C1 segment of cervical spinal cord (tissue), 14 donors: ENCODE results near the gene TPST2.

Experiments used
- DNase-seq, 14 donors: peaks; one replicate each; lab custom pipeline; 2025; lab: John Stamatoyannopoulos, UW

The TPST2 gene

GRCh38 chr22:26556904-26557303, 33.0 kb downstream of the TPST2 start:
- no peak for DNase-seq

GRCh38 chr22:26555478-26555877, 34.5 kb downstream of the TPST2 start:
- DNase-seq: no peak

- no peak for DNase-seq
Observed at GRCh38 chr22:26554956-26555355, 35.0 kb downstream of the TPST2 start.

GRCh38 chr22:26553056-26553752, 36.7 kb downstream of the TPST2 start:
- no peak for DNase-seq

GRCh38 chr22:26552466-26552865, 37.5 kb downstream of the TPST2 start:
- DNase-seq: no peak

- no peak for DNase-seq
Observed at GRCh38 chr22:26551568-26551967, 38.4 kb downstream of the TPST2 start.

- peak in 10 of 14 donors; percentile 7 to 75 (median 35) for DNase-seq
Observed at GRCh38 chr22:26550498-26551033, 39.4 kb downstream of the TPST2 start.

GRCh38 chr22:26549902-26550497, 39.9 kb downstream of the TPST2 start:
- DNase-seq: no peak

- no peak for DNase-seq
Observed at GRCh38 chr22:26548984-26549383, 40.9 kb downstream of the TPST2 start.

- DNase-seq: no peak
Observed at GRCh38 chr22:26548303-26548702, 41.6 kb downstream of the TPST2 start.

GRCh38 chr22:26547837-26548236, 42.1 kb downstream of the TPST2 start:
- DNase-seq: no peak

- no peak for DNase-seq
Observed at GRCh38 chr22:26547426-26547825, 42.5 kb downstream of the TPST2 start.

- DNase-seq: peak in 3 of 14 donors; percentile 3 to 15 (median 8)
Observed at GRCh38 chr22:26546282-26546681, 43.6 kb downstream of the TPST2 start.

- DNase-seq: no peak
Observed at GRCh38 chr22:26545827-26546226, 44.1 kb downstream of the TPST2 start.

GRCh38 chr22:26545385-26545784, 44.5 kb downstream of the TPST2 start:
- DNase-seq: no peak

GRCh38 chr22:26544489-26544888, 45.4 kb downstream of the TPST2 start:
- DNase-seq: no peak

- DNase-seq: peak in 1 of 14 donors; percentile 3
Observed at GRCh38 chr22:26542831-26543230, 47.1 kb downstream of the TPST2 start.

- DNase-seq: no peak
Observed at GRCh38 chr22:26541167-26541819, 48.6 kb downstream of the TPST2 start.

- DNase-seq: no peak
Observed at GRCh38 chr22:26540119-26540518, 49.8 kb downstream of the TPST2 start.

GRCh38 chr22:26536762-26537134, 53.2 kb downstream of the TPST2 start:
- DNase-seq: no peak

GRCh38 chr22:26536056-26536761, 53.7 kb downstream of the TPST2 start:
- no peak for DNase-seq

GRCh38 chr22:26535603-26535908, 54.4 kb downstream of the TPST2 start:
- no peak for DNase-seq
